K562 (cell line): ENCODE data around the gene POLR2J. TPM values are rescaled to one million over a fixed set of nuclear protein-coding genes. Genes with fewer than 3 reads are reported as not detected.
"Not testable (repeated sequence)": the region's sequence is repeated elsewhere in the genome, so short reads cannot be mapped to it uniquely, and the experiment has no call there.

Source experiments
- ATAC-seq: fragments of 200-7000 bp; cut with Tn5 transposase; 3 replicates; pipeline ENCODE4 v1.9.1; 2020; ENCODE audit warnings: moderate library complexity
- BruUV-seq: library from RNA; stranded (reverse); fragments of 400-500 nt; replicated peaks from 2 replicates; lab custom pipeline; 2021; lab: Mats Ljungman, UMichigan
- CTCF ChIA-PET: fragments of 300-600 bp; formaldehyde crosslinking; extraction: SDS; loops from one replicate; lab custom pipeline; 2021; ENCODE audit warnings: low intra/inter-chr PET ratio; lab: Yijun Ruan, JAX
- POLR2A ChIA-PET: fragments of 300-600, 350-650 bp; sonication (Branson Sonifier 250); formaldehyde crosslinking; extraction: SDS; loops from one replicate; lab custom pipeline; 2021; ENCODE audit warnings: antibody characterized with exemption, inconsistent platforms; lab: Yijun Ruan, JAX
- DNase-seq, 4 experiments: peaks; one replicate each; pipeline versions ENCODE4 v3.0.0 to v3.0.0-alpha.2; 2011 to 2018; ENCODE audit warnings: low spot score in 3 of 4, mixed read lengths in 3 of 4; ENCODE audit errors: extremely low read depth in 1 of 4
- FAIRE-seq: peaks from 2 replicates; lab custom pipeline; 2011; peaks lifted over from hg19 to GRCh38; lab: Jason Lieb, UNC
- H2AFZ ChIP-seq: 2 replicates; pipeline ENCODE4 v1.6.0; 2011; ENCODE audit warnings: low read depth, low read length, control low read depth, inconsistent platforms
- H3K27ac ChIP-seq: fragments of 200-600 bp; 3 replicates; pipeline ENCODE4 v1.8.0; 2011; ENCODE audit warnings: low read depth, mild to moderate bottlenecking, control low read depth, inconsistent platforms, low read length, moderate library complexity, mixed read lengths; ENCODE audit errors: extremely low read depth
- H3K27me3 ChIP-seq, 2 experiments: fragments of 300-600 bp in 1 of 2; 2 replicates in 1 of 2; 3 replicates in 1 of 2; pipeline versions ENCODE4 v1.6.0 to v1.8.0; 2011; ENCODE audit warnings: inconsistent platforms in 2 of 2, low read length in 2 of 2, mild to moderate bottlenecking in 1 of 2, mixed read lengths in 1 of 2, moderate library complexity in 1 of 2; ENCODE audit not compliant: control insufficient read depth in 2 of 2, insufficient read depth in 2 of 2
- H3K36me3 ChIP-seq: fragments of 300-600 bp; 3 replicates; pipeline ENCODE4 v1.8.0; 2011; ENCODE audit warnings: mild to moderate bottlenecking, low read length, inconsistent platforms; ENCODE audit not compliant: control insufficient read depth, insufficient read depth
- H3K4me1 ChIP-seq, 2 experiments: fragments of 200-600 bp in 1 of 2; replicated peaks in 1 of 2; 2 replicates in 1 of 2; 3 replicates in 1 of 2; pipeline versions ENCODE4 v1.5.1 to v1.8.0; 2011; ENCODE audit warnings: inconsistent platforms in 2 of 2, low read length in 2 of 2, mild to moderate bottlenecking in 1 of 2, mixed read lengths in 1 of 2, moderate library complexity in 1 of 2; ENCODE audit not compliant: control insufficient read depth in 2 of 2, insufficient read depth in 2 of 2
- H3K4me2 ChIP-seq: 2 replicates; pipeline ENCODE4 v1.6.1; 2011; ENCODE audit warnings: low read length, control low read depth, inconsistent platforms, mixed read lengths; ENCODE audit not compliant: insufficient read depth
- H3K4me3 ChIP-seq: fragments of 200-600 bp; sonication (generic), shearing (Covaris generic); 2 replicates; pipeline ENCODE4 v1.5.1; 2016; ENCODE audit warnings: control low read depth, inconsistent platforms
- H3K79me2 ChIP-seq: fragments of 200-600 bp; 3 replicates; pipeline ENCODE4 v1.8.0; 2011; ENCODE audit warnings: low read length, inconsistent platforms; ENCODE audit not compliant: control insufficient read depth, insufficient read depth
- H3K9ac ChIP-seq, 2 experiments: 2 replicates each; pipeline versions ENCODE4 v1.6.0 to v1.6.1; 2011; ENCODE audit warnings: low read depth in 2 of 2, low read length in 2 of 2, control low read depth in 1 of 2, inconsistent platforms in 1 of 2, mild to moderate bottlenecking in 1 of 2, mixed read lengths in 1 of 2; ENCODE audit not compliant: insufficient read depth in 1 of 2
- H3K9me1 ChIP-seq: one replicate; pipeline ENCODE4 v1.6.0; 2011; ENCODE audit warnings: inconsistent platforms, mild to moderate bottlenecking, low read length, moderate library complexity; ENCODE audit not compliant: control insufficient read depth, insufficient read depth
- H3K9me3 ChIP-seq: replicated peaks from 2 replicates; pipeline ENCODE4 v1.5.1; 2011; ENCODE audit warnings: low read depth, low read length, inconsistent platforms; ENCODE audit not compliant: control insufficient read depth, insufficient read depth
- H4K20me1 ChIP-seq: replicated peaks from 2 replicates; pipeline ENCODE4 v1.6.1; 2011; ENCODE audit warnings: low read length, inconsistent platforms, mixed read lengths; ENCODE audit not compliant: control insufficient read depth, insufficient read depth
- PRDM10 ChIP-seq: fragments of 450-650 bp; IDR thresholded peaks from 2 replicates; pipeline ENCODE4 v1.6.1; 2018; ENCODE audit not compliant: partially characterized antibody
- RBFOX2 ChIP-seq: fragments of 200-400 bp; formaldehyde crosslinking; IDR thresholded peaks from 2 replicates; pipeline ENCODE4 v1.6.1; 2017; ENCODE audit warnings: low read depth, mild to moderate bottlenecking, low read length, moderate library complexity
- ZBTB7A ChIP-seq: IDR thresholded peaks from 2 replicates; pipeline ENCODE4 v1.6.1; 2011; ENCODE audit warnings: low read depth, mild to moderate bottlenecking, low read length, moderate library complexity, borderline replicate concordance; ENCODE audit not compliant: control insufficient read depth
- WGBS: fragments of 100-300 bp; shearing (Covaris generic); methylation state at CpG from one replicate; pipeline ENCODE4 v1.1.6; 2016; ENCODE audit warnings: low coverage, mixed read lengths; ENCODE audit not compliant: insufficient coverage; ENCODE audit errors: missing lambda C conversion rate; 5-methylcytosine and 5-hydroxymethylcytosine counted together
- in situ Hi-C: fragments of 300-500 bp; cut with MboI; formaldehyde crosslinking; loops from 4 replicates; pipeline ENCODE4 v1.15.0; 2018; ENCODE audit warnings: inconsistent platforms, mixed read lengths
- intact Hi-C: fragments of 100-400 bp; cut with micrococcal nuclease; formaldehyde crosslinking; loops from 2 replicates; pipeline ENCODE4 v1.14.2; 2022
- polyA plus RNA-seq, 8 experiments: library from polyadenylated mRNA; depleted of rRNA in 4 of 8; stranded (reverse) in 5 of 8; unstranded in 3 of 8; fragments of >200 nt; fragmentation: Nextera tagmentation in 2 of 8; fragmentation: Illumina TruSeq in 1 of 8; extraction: Ambion mirVana in 2 of 8; extraction: Trizol in 1 of 8; gene quantifications; 2 replicates each; pipeline versions ENCODE4 v1.2.1 to v1.2.3, GENCODE V29; 2011 to 2014; ENCODE audit warnings: inconsistent platforms in 1 of 8, missing spikeins in 1 of 8
- total RNA-seq, 7 experiments: library from RNA; depleted of rRNA in 6 of 7; stranded (reverse); fragments of >200 nt in 6 of 7; fragmentation: Illumina TruSeq in 2 of 7; extraction: Trizol in 2 of 7; gene quantifications; 2 replicates each; pipeline versions ENCODE4 v1.2.1 to v1.2.3, GENCODE V29; 2011 to 2021; ENCODE audit warnings: low replicate concordance in 1 of 7

POLR2J gene
- total and polyA plus RNA-seq, 9 of the 15 experiments (the other 6 are each of a cell fraction or from before 2014, with no cell fraction given) = 32.3 to 220 (median 113) TPM

- H3K9me3 ChIP-seq, CTCF ChIA-PET, H4K20me1 ChIP-seq, DNase-seq, BruUV-seq, H3K4me3 ChIP-seq, H3K79me2 ChIP-seq, FAIRE-seq, H3K36me3 ChIP-seq, H3K9me1 ChIP-seq, H3K4me1 ChIP-seq, H3K27me3 ChIP-seq, in situ Hi-C loops, POLR2A ChIA-PET, H3K4me2 ChIP-seq, intact Hi-C loops: not testable (repeated sequence)
- Histone ChIP-seq H3K9ac (peak overlapping the region; percentile 28 to 46; a peak in 1 of 4 replicates), H2AFZ (peak overlapping the region; percentile 90), H3K27ac (peak overlapping the region; percentile 76)
- TF ChIP-seq ZBTB7A = 0 out of 2 replicates have a peak, but pooled peaks have one; percentile 35
- peak; percentile 66 for TF ChIP-seq PRDM10
- TF ChIP-seq RBFOX2 = 0 out of 2 replicates have a peak, but pooled peaks have one; percentile 20
- 17% methylated on average over 5 of the region's 24 CpGs for WGBS
- ATAC-seq = peak; percentile 90
Measured at GRCh38 chr7:102505298-102506185, 26.8 kb upstream of the POLR2J start.

- ATAC-seq, DNase-seq, intact Hi-C loops, POLR2A ChIA-PET, H3K79me2 ChIP-seq, BruUV-seq, CTCF ChIA-PET, in situ Hi-C loops, FAIRE-seq, H3K4me2 ChIP-seq, H3K4me1 ChIP-seq, H2AFZ ChIP-seq, H3K27ac ChIP-seq, H3K36me3 ChIP-seq, H3K9ac ChIP-seq, H4K20me1 ChIP-seq, H3K9me1 ChIP-seq, H3K27me3 ChIP-seq, H3K4me3 ChIP-seq, H3K9me3 ChIP-seq: not testable (repeated sequence)
- WGBS = no CpG with 5 or more reads among the region's 12 CpGs
Measured at GRCh38 chr7:102503141-102503540, 24.4 kb upstream of the POLR2J start.
